K562 (cell line): Measurements from ENCODE around the gene UBQLN3. TPM values are rescaled to one million over a fixed set of nuclear protein-coding genes. Genes with fewer than 3 reads are reported as not detected.

Source experiments
- CCAR2 ChIP-seq: fragments of 200-400 bp; formaldehyde crosslinking; IDR thresholded peaks from 2 replicates; pipeline ENCODE4 v1.6.1; 2017; ENCODE audit warnings: mild to moderate bottlenecking, low read depth, low read length
- CEBPZ ChIP-seq: fragments of 150-350 bp; IDR thresholded peaks from 2 replicates; pipeline ENCODE4 v1.6.1; 2014; ENCODE audit warnings: low read depth, mild to moderate bottlenecking, low read length, borderline replicate concordance
- ELF1 ChIP-seq: fragments of 200-800 bp; sonication (Bioruptor generic); IDR thresholded peaks from 2 replicates; pipeline ENCODE4 v1.6.1; 2016; ENCODE audit warnings: missing genetic modification characterization, missing compliant biosample characterization
- ESRRB ChIP-seq: fragments of 250-450 bp; sonication (Bioruptor Pico); IDR thresholded peaks from 2 replicates; pipeline ENCODE4 v1.5.0; 2020; ENCODE audit warnings: mild to moderate bottlenecking, moderate library complexity, borderline replicate concordance
- FOXA1 ChIP-seq: fragments of 450-650 bp; IDR thresholded peaks from 2 replicates; pipeline ENCODE4 v1.6.1; 2016; ENCODE audit warnings: mild to moderate bottlenecking, borderline replicate concordance
- KHSRP ChIP-seq: fragments of 450-650 bp; IDR thresholded peaks from 2 replicates; pipeline ENCODE4 v1.6.1; 2017
- NRF1 ChIP-seq, 2 experiments: fragments of 450-650 bp; IDR thresholded peaks in 1 of 2; conservative IDR thresholded peaks in 1 of 2; 2 replicates each; pipeline ENCODE4 v1.6.1; 2014; ENCODE audit warnings: mild to moderate bottlenecking in 2 of 2
- PPARD ChIP-seq: fragments of 250-450 bp; sonication (Bioruptor Pico); IDR thresholded peaks from 2 replicates; pipeline ENCODE4 v1.8.0; 2022; ENCODE audit warnings: inconsistent platforms, mild to moderate bottlenecking, moderate library complexity
- RBM15 ChIP-seq: fragments of 200-400 bp; formaldehyde crosslinking; IDR thresholded peaks from 2 replicates; pipeline ENCODE4 v1.6.1; 2018; ENCODE audit warnings: mild to moderate bottlenecking, low read length, moderate library complexity; ENCODE audit not compliant: insufficient read depth
- RBM22 ChIP-seq: fragments of 200-400 bp; formaldehyde crosslinking; IDR thresholded peaks from 2 replicates; pipeline ENCODE4 v1.6.1; 2018; ENCODE audit warnings: low read length, low read depth; ENCODE audit not compliant: poor library complexity, severe bottlenecking
- RFX7 ChIP-seq: fragments of 250-450 bp; sonication (Bioruptor Pico); IDR thresholded peaks from 2 replicates; pipeline ENCODE4 v1.5.1; 2021; ENCODE audit warnings: mild to moderate bottlenecking
- SREBF1 ChIP-seq: fragments of 150-350 bp; IDR thresholded peaks from 2 replicates; pipeline ENCODE4 v1.6.1; 2014; ENCODE audit warnings: antibody characterized with exemption, low read depth, low read length, borderline replicate concordance
- TCF3 ChIP-seq: sonication (generic); formaldehyde crosslinking; IDR thresholded peaks from 2 replicates; pipeline ENCODE4 v1.4.0; 2020; ENCODE audit warnings: mild to moderate bottlenecking, missing genetic modification reagents
- TFAM ChIP-seq: fragments of 250-450 bp; sonication (Bioruptor Pico); conservative IDR thresholded peaks from 2 replicates; pipeline ENCODE4 v1.5.0; 2021; ENCODE audit warnings: mild to moderate bottlenecking, moderate library complexity
- ZFX ChIP-seq: sonication (generic); formaldehyde crosslinking; IDR thresholded peaks from 2 replicates; pipeline ENCODE4 v1.8.0; 2022; ENCODE audit warnings: mild to moderate bottlenecking, missing genetic modification reagents, moderate library complexity
- ZNF197 ChIP-seq: fragments of 200-800 bp; sonication (Bioruptor generic); IDR thresholded peaks from 2 replicates; pipeline ENCODE4 v1.6.1; 2016; ENCODE audit warnings: low read depth, missing genetic modification characterization, missing compliant biosample characterization
- ZNF644 ChIP-seq: fragments of 200-800 bp; sonication (Bioruptor generic); IDR thresholded peaks from 2 replicates; pipeline ENCODE4 v1.6.1; 2016; ENCODE audit warnings: low read depth, missing genetic modification characterization, missing compliant biosample characterization
- polyA plus RNA-seq, 8 experiments: library from polyadenylated mRNA; depleted of rRNA in 4 of 8; stranded (reverse) in 5 of 8; unstranded in 3 of 8; fragments of >200 nt; fragmentation: Nextera tagmentation in 2 of 8; fragmentation: Illumina TruSeq in 1 of 8; extraction: Ambion mirVana in 2 of 8; extraction: Trizol in 1 of 8; gene quantifications; 2 replicates each; pipeline versions ENCODE4 v1.2.1 to v1.2.3, GENCODE V29; 2011 to 2014; ENCODE audit warnings: inconsistent platforms in 1 of 8, missing spikeins in 1 of 8
- total RNA-seq, 7 experiments: library from RNA; depleted of rRNA in 6 of 7; stranded (reverse); fragments of >200 nt in 6 of 7; fragmentation: Illumina TruSeq in 2 of 7; extraction: Trizol in 2 of 7; gene quantifications; 2 replicates each; pipeline versions ENCODE4 v1.2.1 to v1.2.3, GENCODE V29; 2011 to 2021; ENCODE audit warnings: low replicate concordance in 1 of 7
- TF ChIP-seq, protein P1 (sequence below): sonication (generic); formaldehyde crosslinking; IDR thresholded peaks from 2 replicates; pipeline ENCODE4 v1.8.1; 2023; ENCODE audit warnings: mild to moderate bottlenecking, missing genetic modification reagents
- TF ChIP-seq, protein P2 (sequence below): fragments of 200-400 bp; formaldehyde crosslinking; IDR thresholded peaks from 2 replicates; pipeline ENCODE4 v1.6.1; 2017; ENCODE audit warnings: mild to moderate bottlenecking, low read depth, low read length, moderate library complexity
- TF ChIP-seq, protein P3 (sequence below): fragments of 450-650 bp; IDR thresholded peaks from 2 replicates; pipeline ENCODE4 v1.6.1; 2016

The UBQLN3 gene
- total and polyA plus RNA-seq, 9 of the 15 experiments (the other 6 are each of a cell fraction or from before 2014, with no cell fraction given) = 0.01 to 0.27 TPM; not detected in 7

DNA sequence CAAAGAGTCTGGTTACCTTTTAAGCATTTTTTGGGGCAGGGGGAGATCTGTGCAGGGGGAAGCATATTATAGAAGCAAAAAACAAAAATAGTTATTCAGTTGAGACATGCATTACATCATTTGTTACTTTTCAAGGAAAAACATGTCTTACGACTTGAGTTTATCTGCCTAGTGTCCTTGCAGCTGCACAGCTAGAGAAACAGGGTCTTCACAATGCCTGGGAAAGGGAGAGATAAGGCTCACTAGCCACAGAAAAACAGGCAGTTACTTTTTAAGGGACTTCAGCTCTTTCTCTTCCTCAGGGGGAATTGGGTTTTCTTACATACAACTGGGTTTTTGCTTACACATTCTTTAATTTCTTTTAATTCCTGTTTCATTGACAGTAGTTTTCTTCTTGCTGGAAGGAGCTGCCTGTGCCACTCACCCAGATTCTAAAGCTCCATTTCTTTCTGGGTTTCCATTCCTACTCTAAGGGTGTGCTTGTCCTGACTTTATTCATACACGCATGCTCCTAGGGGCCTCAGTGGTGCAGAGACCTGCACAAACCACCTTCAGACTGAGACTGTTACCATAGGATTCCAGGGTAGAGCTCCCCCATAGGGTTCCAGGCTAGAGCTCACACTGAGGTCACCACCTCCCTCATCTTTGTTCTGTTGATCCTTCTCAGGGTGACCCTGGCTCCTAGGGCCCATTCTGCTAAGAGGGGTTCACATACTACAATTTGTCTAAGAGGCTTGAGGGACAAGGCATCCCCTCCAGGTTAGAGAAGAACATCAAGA is 21.5 kb upstream of the UBQLN3 start (continued):
- TF ChIP-seq, protein P1, sequence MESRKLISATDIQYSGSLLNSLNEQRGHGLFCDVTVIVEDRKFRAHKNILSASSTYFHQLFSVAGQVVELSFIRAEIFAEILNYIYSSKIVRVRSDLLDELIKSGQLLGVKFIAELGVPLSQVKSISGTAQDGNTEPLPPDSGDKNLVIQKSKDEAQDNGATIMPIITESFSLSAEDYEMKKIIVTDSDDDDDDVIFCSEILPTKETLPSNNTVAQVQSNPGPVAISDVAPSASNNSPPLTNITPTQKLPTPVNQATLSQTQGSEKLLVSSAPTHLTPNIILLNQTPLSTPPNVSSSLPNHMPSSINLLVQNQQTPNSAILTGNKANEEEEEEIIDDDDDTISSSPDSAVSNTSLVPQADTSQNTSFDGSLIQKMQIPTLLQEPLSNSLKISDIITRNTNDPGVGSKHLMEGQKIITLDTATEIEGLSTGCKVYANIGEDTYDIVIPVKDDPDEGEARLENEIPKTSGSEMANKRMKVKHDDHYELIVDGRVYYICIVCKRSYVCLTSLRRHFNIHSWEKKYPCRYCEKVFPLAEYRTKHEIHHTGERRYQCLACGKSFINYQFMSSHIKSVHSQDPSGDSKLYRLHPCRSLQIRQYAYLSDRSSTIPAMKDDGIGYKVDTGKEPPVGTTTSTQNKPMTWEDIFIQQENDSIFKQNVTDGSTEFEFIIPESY (CRISPR knock-in tag) = no peak
- no peak for TF ChIP-seq CCAR2
- no peak for TF ChIP-seq FOXA1
- TF ChIP-seq TFAM (CRISPR knock-in tag) = no peak
- TF ChIP-seq CEBPZ = no peak
- TF ChIP-seq NRF1 (conservative IDR thresholded peaks at IDR 0.05 in 1 of 2, IDR thresholded peaks at IDR 0.05 in 1 of 2) = peak; percentile 45 to 46; a peak in 3 of 4 replicates
- no peak for TF ChIP-seq SREBF1
- no peak for TF ChIP-seq ELF1 (tag)
- TF ChIP-seq ESRRB (CRISPR knock-in tag) = no peak
- TF ChIP-seq, protein P2, sequence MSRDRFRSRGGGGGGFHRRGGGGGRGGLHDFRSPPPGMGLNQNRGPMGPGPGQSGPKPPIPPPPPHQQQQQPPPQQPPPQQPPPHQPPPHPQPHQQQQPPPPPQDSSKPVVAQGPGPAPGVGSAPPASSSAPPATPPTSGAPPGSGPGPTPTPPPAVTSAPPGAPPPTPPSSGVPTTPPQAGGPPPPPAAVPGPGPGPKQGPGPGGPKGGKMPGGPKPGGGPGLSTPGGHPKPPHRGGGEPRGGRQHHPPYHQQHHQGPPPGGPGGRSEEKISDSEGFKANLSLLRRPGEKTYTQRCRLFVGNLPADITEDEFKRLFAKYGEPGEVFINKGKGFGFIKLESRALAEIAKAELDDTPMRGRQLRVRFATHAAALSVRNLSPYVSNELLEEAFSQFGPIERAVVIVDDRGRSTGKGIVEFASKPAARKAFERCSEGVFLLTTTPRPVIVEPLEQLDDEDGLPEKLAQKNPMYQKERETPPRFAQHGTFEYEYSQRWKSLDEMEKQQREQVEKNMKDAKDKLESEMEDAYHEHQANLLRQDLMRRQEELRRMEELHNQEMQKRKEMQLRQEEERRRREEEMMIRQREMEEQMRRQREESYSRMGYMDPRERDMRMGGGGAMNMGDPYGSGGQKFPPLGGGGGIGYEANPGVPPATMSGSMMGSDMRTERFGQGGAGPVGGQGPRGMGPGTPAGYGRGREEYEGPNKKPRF = no peak
- TF ChIP-seq RFX7 (CRISPR knock-in tag) = no peak
- no peak for TF ChIP-seq RBM15
- no peak for TF ChIP-seq RBM22
- no peak for TF ChIP-seq ZFX (CRISPR knock-in tag)
- no peak for TF ChIP-seq ZNF197 (CRISPR knock-in tag)
- TF ChIP-seq, protein P3, sequence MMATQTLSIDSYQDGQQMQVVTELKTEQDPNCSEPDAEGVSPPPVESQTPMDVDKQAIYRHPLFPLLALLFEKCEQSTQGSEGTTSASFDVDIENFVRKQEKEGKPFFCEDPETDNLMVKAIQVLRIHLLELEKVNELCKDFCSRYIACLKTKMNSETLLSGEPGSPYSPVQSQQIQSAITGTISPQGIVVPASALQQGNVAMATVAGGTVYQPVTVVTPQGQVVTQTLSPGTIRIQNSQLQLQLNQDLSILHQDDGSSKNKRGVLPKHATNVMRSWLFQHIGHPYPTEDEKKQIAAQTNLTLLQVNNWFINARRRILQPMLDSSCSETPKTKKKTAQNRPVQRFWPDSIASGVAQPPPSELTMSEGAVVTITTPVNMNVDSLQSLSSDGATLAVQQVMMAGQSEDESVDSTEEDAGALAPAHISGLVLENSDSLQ = no peak
- TF ChIP-seq TCF3 (CRISPR knock-in tag) = peak; percentile 87
- TF ChIP-seq ZNF644 = no peak
- TF ChIP-seq KHSRP = no peak
- TF ChIP-seq PPARD (CRISPR knock-in tag) = no peak
